Kidney (tissue), 14 donors: ENCODE results near the gene TLE5. TPM values are rescaled to one million over a fixed set of nuclear protein-coding genes. Genes with fewer than 3 reads are reported as not detected.

Experiments
- DNase-seq, 5 donors: peaks; one replicate each; pipeline ENCODE4 v3.0.0-alpha.2; 2013 to 2020
- FAIRE-seq: peaks from 2 replicates; lab custom pipeline; 2012; peaks lifted over from hg19 to GRCh38; lab: Jason Lieb, UNC
- H3K27ac ChIP-seq, 2 donors: one replicate each; pipeline ENCODE4 v1.7.0; 2013; ENCODE audit warnings: low read depth in 2 of 2, low read length in 2 of 2, inconsistent platforms in 1 of 2
- H3K27me3 ChIP-seq: one replicate; pipeline ENCODE4 v1.7.1; 2013; ENCODE audit warnings: low read length, inconsistent platforms; ENCODE audit not compliant: control insufficient read depth, insufficient read depth
- H3K36me3 ChIP-seq, 3 donors: one replicate each; pipeline versions ENCODE4 v1.7.0 to v1.7.1; 2013; ENCODE audit warnings: low read length in 3 of 3, control low read depth in 1 of 3, inconsistent platforms in 1 of 3; ENCODE audit not compliant: insufficient read depth in 3 of 3, control insufficient read depth in 2 of 3
- H3K4me1 ChIP-seq, 3 donors: one replicate each; pipeline versions ENCODE4 v1.7.0 to v1.7.1; 2013; ENCODE audit warnings: low read length in 3 of 3, inconsistent platforms in 1 of 3, low read depth in 1 of 3; ENCODE audit not compliant: control insufficient read depth in 2 of 3, insufficient read depth in 2 of 3
- H3K4me3 ChIP-seq, 3 donors: one replicate each; pipeline versions ENCODE4 v1.7.0 to v1.8.1; 2013; ENCODE audit warnings: low read length in 3 of 3, control low read depth in 1 of 3, inconsistent platforms in 1 of 3
- H3K9ac ChIP-seq, 3 donors: one replicate each; pipeline versions ENCODE4 v1.7.0 to v1.7.1; 2013; ENCODE audit warnings: low read length in 3 of 3, control low read depth in 1 of 3, inconsistent platforms in 1 of 3
- H3K9me3 ChIP-seq, 3 donors: one replicate each; pipeline versions ENCODE4 v1.7.0 to v1.7.1; 2013; ENCODE audit warnings: low read length in 3 of 3, control low read depth in 1 of 3, inconsistent platforms in 1 of 3; ENCODE audit not compliant: control insufficient read depth in 2 of 3, insufficient read depth in 1 of 3
- intact Hi-C: fragments of 100-400 bp; cut with DNase I; formaldehyde crosslinking; loops from one replicate; pipeline ENCODE4 v1.11.1; 2022
- polyA plus RNA-seq: library from polyadenylated mRNA; stranded (reverse); fragments of 350-450 nt; fragmentation: Illumina TruSeq; extraction: RNeasy Lipid Tissue Mini Kit (QIAGEN cat#74804); gene quantifications from one replicate; pipeline ENCODE4 v1.2.3, GENCODE V29; 2014; ENCODE audit warnings: low read depth, low replicate concordance; ENCODE audit not compliant: insufficient read depth
- total RNA-seq: library from RNA; stranded (reverse); fragmentation: NEBNext Ultra II Directional; extraction: Animal tissue kit (Norgen Biotek cat#: 25700); gene quantifications from one replicate; pipeline ENCODE4 v1.2.1, GENCODE V29; 2021
- TF ChIP-seq, protein P1 (sequence below): IDR thresholded peaks from 3 replicates; pipeline ENCODE4 v1.5.1; 2012; ENCODE audit warnings: mild to moderate bottlenecking, moderate library complexity, borderline replicate concordance; ENCODE audit not compliant: insufficient read depth; ENCODE audit errors: extremely low read depth
- donor health status: control.
- donor health status: control.
- donor health status: control.
- donor health status: control.
- donor health status: control.
- donor health status: DM: yes; HTN: yes; CAD: no.
- donor health status: Normal renal cell carcinoma (clear cell type).

Gene TLE5
- total and polyA plus RNA-seq, 2 donors from 2014 or later, result 526 to 580 TPM

DNA sequence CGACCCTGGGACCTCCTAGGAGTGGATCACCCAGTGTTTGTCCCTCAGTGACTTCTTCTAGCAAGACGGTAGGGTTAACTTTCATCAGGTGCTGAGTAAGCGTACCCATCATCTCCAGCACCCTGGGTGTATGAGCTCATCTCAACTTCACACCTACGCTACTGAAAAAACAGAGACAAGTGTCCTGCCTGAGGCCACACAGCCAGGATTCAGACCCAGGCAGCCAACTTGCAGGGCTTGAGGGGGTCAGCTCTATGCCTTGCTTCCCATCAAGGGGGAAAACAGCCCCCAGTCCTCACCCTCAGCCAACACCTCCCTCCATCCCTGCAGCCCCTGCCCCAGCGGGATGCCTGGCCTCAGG lies 37.8 kb downstream of the TLE5 start:
- Histone ChIP-seq H3K4me1 (peaks cover 0 to 4% (median 0%) of the 10 kb centered on the region in 3 donors), H3K36me3 (no peaks in the 10 kb centered on the region), H3K9me3 (no peaks in the 10 kb centered on the region), H3K27me3 (no peaks in the 10 kb centered on the region), H3K9ac (no peak overlapping the region), H3K4me3 (no peak overlapping the region), H3K27ac (no peak overlapping the region)
- intact Hi-C loops, result no loop called here
- no peak for DNase-seq
- FAIRE-seq, result no peak
- TF ChIP-seq, protein P1, sequence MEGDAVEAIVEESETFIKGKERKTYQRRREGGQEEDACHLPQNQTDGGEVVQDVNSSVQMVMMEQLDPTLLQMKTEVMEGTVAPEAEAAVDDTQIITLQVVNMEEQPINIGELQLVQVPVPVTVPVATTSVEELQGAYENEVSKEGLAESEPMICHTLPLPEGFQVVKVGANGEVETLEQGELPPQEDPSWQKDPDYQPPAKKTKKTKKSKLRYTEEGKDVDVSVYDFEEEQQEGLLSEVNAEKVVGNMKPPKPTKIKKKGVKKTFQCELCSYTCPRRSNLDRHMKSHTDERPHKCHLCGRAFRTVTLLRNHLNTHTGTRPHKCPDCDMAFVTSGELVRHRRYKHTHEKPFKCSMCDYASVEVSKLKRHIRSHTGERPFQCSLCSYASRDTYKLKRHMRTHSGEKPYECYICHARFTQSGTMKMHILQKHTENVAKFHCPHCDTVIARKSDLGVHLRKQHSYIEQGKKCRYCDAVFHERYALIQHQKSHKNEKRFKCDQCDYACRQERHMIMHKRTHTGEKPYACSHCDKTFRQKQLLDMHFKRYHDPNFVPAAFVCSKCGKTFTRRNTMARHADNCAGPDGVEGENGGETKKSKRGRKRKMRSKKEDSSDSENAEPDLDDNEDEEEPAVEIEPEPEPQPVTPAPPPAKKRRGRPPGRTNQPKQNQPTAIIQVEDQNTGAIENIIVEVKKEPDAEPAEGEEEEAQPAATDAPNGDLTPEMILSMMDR, result no peak

DNA sequence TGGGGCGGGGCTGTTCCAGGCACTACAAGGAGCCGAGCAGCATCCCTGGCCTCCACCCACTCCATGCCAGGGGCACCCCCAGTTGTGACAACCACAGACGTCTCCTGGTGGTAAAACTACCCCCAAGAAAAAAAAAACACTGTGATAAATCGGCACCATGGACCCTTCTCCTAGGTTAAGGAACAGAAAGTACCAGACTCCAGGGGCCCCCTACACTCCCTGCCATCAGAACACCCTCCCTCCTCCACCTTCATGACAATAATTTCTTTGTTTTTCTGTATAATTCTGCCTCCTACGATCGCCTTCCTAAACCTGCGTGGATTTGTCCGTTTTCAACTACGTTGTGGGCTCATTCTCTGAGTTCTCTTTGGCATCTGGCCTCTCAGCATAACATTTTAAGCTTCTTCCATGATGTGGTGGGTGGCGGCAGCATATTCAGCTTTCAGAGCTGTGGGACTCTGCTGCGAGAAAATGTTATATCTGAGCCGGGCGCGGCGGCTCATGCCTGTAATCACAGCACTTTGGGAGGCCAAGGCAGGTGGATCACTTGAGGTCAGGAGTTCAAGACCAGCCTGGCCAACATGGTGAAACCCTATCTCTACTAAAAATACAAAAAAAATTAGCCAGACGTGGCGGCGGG lies 41.9 kb downstream of the TLE5 start:
- no peak for DNase-seq

DNA sequence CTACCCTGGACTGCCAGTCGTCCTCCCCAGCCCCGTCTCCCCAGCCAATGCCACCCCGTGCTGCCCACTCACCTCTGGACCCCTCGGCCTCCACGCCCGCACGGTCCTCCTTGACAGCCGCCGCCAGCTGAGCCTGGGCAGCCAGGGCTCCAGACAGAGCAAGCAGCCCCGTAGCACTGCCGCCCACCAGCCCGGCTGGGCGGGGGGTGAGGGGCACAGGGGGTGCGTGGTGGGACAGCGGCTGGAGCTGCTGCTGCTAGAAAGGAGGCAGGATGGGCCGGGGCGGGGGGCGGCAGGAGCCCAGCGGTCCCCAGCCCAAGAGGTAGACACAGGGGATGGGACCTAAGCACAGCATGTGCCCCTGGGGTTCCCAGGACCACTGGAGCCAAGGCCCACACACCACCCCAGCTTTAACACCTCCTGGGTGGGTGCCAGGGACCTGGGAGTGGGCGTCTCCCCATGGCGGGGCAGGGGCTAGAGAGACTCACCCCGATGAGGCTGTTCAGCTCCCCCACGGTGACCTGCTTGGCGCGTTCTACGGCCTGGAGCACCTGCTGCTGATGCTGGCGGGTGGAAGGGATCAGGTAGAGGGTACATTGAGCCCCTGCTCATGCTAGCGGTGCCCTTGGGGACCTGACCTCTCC lies 43.0 kb downstream of the TLE5 start:
- Histone ChIP-seq H3K36me3 (peaks cover 0 to 3% (median 0%) of the 10 kb centered on the region in 3 donors), H3K9ac (no peak overlapping the region), H3K27me3 (no peaks in the 10 kb centered on the region), H3K27ac (no peak overlapping the region), H3K4me3 (no peak overlapping the region), H3K9me3 (no peaks in the 10 kb centered on the region), H3K4me1 (no peaks in the 10 kb centered on the region)
- intact Hi-C loops, result no loop called here
- FAIRE-seq (no peak), DNase-seq (no peak)
- TF ChIP-seq, protein P1, result no peak

More for the DNA sequence above, 41.9 kb downstream of the TLE5 start:
- Histone ChIP-seq H3K9ac (no peak overlapping the region), H3K4me3 (no peak overlapping the region), H3K36me3 (no peaks in the 10 kb centered on the region), H3K9me3 (no peaks in the 10 kb centered on the region), H3K27ac (no peak overlapping the region), H3K27me3 (no peaks in the 10 kb centered on the region), H3K4me1 (peaks cover 0 to 2% (median 0%) of the 10 kb centered on the region in 3 donors)
- intact Hi-C loops, result no loop called here
- no peak for FAIRE-seq
- TF ChIP-seq, protein P1, result no peak
